SW480 (cell line): ENCODE results near the gene RASGRF2.

Experiments
- DNase-seq: peaks from one replicate; pipeline ENCODE4 v3.0.0-alpha.2; 2016; ENCODE audit warnings: low spot score

Gene RASGRF2

DNA sequence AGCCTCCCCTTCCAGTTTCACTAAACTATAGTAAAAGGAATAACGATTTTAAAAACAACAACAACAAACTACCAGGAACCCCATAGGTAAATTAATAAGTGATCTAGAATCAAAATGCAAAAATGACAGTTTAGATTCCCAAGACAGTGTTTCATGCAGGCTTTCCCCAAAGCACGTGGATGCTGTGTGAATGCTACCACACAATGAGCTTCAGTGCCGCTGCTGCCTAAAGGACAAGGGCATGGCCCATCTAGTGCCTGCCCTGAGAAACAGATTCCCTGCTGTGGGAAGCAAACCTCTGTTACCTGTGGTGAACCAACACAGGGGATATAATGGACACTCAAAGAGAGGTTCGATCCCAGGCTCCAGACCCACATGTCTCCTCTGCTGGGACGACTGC, 249.2 kb downstream of the RASGRF2 start:
- DNase-seq: no peak

DNA sequence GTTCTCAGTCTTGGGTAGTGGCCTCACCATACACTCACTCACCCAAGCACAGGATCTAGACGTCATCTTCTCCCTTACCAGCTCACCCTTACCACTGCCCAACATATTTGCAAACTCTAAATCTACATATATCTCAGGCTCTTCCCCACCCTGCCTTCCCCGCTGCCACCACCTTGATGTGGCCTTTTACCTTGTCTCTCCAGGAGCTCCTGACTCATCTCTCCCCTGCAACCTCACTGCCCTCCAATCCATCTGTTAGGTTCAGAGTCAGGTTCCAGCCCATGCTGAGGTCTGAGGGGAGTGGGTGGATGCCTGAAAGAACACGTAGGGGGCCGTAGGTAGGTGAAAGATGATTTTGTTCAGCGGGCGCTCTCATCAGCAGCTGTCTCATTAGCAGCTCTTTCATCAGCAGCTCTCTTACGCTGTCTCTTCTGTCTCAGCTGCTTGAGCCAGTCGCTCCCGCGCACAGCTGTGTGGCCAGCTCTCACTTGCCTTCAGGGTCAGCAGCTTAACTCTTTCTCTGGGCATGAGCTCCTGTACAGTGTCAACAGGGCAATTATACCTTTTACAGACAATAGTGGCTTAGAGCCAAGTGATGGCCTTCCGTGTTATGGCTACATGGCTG, 249.8 kb downstream of the RASGRF2 start:
- DNase-seq: no peak

DNA sequence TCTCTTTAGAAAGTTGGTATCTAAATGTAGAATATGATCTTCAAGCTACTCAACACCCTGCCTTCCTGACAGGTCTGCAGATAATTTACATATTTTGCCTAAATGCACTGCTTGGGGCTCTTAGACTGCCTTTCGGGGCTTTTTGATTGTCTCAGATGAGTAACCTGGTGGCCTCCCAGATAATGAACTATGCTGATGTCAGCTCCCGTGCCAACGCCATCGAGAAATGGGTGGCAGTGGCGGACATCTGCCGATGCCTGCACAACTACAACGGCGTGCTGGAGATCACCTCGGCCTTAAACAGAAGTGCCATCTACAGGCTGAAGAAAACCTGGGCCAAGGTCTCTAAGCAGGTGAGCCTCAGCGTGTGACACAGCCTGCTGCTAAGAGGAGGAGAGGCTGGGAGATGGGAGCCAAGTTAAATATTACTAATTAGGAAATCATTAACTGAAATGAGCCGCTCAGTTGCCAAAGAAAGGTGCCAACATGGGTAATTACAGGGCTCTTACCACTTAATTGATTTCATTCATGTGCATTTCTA, 252.1 kb downstream of the RASGRF2 start:
- DNase-seq: peak; percentile 63

DNA sequence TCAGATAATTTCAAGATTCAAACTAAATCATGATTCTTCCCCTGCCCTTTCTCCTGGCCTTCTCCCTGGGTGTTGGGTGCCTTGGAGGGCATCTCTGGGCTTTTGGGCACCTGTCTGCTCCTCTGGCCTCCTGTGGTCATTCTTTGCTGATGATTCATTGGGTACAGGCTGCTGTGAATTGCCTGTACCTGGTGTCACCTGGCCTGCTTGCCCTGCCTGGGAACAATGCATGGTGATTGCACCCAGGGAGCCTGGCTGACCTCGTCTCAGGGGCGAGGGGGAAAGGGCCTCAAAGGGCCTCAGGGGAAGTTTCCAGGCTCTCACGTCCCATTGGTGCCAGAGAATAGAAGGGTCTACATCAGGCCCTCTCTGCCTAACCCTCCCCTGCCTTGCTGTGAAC, 252.9 kb downstream of the RASGRF2 start:
- peak; percentile 58 for DNase-seq

DNA sequence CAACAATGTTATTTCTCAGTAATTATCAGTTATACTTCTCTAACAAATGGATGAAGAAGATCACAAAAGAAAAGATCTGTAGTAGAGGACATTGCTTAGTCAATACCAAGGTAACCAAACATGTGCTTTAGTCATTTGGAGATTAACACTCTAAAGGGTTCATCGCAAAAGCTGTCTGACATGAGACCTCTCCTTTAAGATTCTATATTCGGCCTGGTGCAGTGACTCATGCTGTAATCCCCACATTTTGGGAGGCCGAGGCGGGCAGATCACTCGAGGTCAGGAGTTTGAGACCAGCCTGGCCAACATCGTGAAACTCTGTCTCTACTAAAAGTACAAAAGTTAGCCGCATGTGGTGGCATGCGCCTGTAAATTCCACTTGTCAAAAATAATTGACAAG, 254.7 kb downstream of the RASGRF2 start:
- DNase-seq: no peak

DNA sequence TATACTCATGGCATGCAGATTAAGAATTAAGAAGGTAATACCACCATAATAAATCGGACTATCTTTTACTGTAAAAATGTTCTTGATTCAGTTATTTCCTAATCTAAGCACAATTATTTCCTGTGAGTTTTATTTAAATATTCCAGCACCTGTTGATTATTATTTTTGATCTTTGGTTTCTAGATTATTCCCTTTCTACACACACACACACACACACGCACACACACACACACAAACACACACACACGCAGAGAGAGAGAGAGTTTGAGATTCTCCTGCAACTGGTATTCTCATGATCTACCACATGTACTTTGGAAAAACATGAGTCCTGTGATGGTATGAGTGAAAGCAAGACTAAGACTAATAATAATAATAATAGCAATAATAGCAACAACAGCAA, 256.0 kb downstream of the RASGRF2 start:
- no peak for DNase-seq

DNA sequence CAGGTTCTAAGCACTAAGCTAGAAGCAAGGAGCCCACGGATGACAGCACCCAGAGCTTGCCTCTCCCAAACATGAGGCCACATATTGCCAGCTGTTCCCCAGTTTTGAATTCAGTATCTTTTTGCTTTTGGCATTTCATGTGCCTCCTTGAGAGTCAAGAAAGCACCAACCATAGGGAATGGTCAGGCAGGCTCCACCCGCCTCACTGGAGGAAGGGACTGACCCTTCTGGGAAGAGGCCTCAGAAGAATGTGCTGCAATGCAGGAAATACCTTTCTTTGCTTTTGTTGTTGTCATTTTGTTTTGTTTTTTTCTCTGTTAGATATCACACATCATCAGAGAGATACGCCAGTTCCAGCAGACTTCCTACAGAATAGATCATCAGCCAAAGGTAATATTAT, 259.2 kb downstream of the RASGRF2 start:
- no peak for DNase-seq

DNA sequence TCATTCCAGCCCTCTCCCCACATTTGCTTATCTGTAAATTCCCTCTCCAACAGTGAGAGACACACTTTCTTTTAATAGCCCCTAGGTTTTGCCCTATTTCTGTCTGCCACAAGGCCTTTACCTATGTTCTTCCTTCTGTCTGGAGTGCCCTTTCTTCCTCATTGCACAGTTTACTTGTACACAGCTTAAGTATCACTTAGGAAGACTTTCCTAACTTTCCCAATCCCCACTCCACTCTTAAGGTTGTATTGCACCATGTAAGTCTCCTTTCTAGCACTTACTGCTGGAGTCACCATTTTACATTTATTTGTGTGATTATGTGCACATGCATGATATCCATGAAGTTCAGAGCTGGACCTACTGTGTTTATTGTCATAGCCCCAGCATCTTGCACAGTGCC, 262.1 kb downstream of the RASGRF2 start:
- no peak for DNase-seq

DNA sequence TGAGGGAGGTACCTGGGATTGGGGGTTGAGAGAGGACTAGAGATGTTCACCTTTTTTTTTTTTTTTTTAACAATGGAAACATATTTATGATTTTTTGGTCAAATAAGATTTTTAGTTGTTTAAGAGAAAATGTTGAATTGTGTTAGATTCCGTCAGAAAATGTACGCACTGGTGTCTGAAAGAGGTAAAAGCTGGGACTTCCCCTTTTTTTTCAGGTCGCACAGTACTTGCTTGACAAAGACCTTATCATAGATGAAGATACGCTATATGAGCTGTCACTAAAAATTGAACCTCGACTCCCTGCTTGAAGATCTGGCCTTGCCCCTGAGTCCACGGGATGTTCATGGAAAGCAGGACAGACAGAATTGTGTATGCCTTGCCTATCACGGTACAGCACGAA, 265.3 kb downstream of the RASGRF2 start:
- DNase-seq: no peak

DNA sequence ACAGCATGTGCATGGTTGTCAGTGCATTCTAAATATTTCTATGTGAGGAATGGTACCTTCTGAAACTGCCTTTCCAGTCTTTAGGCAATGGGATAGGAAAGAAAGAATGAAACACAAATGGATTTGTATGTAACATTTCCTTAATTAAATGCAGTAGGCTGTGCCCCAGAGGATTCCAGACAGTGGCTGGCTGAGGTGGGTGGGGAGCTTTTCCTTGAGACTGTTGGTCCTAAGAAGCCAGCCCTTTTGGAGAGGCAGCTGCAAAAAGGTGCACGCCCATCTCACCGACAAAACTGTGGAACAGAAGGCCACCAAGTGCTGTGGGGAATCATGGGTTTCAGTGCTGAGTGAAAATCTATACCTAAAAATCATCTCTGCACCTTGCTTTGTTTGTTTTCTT, 266.1 kb downstream of the RASGRF2 start:
- no peak for DNase-seq

DNA sequence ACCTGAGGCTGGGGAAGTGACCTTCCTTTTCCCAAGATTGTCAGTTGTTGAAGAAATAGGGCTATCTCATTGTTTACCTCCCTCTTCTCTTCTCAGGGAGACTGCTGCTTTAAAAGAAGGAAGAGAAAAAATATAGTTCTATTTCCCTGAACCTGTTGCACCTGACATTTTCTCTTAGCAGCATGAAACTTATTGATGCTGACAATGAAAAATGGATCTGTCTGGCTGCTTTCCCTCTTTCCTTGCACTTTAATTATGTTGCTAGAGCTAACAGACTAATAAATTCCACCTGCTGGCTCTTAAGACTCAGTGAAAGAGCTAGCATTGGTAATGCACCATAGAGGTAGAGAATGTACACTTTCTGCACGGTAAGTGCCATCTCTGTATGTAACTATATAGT, 266.8 kb downstream of the RASGRF2 start:
- DNase-seq: no peak

DNA sequence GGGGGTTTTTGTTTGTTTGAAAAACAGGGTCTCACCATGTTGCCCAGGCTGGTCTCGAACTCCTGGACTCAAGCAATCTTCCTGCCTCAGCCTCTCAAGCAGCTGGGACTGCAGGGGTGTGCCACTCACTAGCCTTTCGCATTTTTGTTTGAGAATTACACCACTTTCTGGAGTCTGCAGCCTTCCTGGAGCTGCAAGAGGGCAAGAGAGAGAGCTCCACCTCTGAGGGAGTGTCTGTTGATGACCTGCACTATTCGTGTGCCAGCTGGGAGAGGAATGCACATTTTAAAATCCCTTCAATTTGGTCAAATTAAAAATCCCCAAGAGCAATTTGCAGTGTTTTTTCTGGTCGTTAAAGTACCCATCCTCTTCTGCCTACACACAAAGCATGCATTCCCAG, 267.9 kb downstream of the RASGRF2 start:
- DNase-seq: no peak

DNA sequence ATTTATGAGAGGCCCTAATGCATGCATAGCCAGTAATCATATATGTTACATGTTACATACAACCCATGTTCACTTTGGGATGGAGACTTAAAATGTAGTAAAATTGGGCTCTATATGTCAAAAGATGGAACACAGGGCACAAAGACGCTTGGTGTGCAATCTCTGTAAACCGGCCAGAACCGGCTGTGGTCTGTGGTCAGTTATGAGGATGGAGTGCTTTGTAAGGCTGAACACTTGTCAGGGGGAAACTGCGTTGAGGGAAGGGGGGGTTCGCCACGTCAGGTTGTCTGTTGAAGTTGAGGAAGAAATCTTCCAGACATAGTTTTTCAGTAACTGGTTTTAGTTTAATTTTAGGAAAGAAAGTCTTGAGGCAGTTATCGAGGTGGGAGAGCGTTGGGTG, 270.3 kb downstream of the RASGRF2 start:
- no peak for DNase-seq

DNA sequence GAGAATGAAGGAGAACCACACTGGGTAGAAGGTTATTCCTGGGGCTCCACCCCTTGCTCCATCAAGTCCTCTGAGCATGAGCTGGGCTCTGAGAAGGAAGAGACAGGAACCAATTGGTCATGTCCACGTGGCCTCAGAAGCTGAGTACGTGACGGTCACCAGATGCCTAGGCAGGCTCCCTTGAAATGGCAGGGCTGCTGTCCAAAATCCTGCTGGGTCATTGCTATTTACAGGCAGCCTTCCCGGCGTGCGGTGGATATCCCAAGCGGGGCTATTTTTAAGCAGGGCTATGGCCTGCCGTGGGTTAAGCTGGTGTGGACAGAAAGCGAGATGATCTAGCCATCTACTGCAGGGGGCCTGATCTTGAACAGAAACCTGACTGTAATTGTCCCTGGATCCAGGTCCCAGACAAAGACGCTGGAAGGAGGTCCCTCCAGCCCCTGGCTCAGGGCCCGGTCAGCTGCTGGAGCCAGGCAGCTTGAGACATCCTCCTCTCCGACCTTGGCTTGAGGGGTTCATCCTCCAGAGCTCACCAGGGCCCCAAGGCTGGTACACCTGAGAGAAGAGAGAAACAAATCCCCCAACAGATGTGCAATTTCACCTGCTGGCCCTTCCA, 272.4 kb downstream of the RASGRF2 start:
- DNase-seq: no peak

DNA sequence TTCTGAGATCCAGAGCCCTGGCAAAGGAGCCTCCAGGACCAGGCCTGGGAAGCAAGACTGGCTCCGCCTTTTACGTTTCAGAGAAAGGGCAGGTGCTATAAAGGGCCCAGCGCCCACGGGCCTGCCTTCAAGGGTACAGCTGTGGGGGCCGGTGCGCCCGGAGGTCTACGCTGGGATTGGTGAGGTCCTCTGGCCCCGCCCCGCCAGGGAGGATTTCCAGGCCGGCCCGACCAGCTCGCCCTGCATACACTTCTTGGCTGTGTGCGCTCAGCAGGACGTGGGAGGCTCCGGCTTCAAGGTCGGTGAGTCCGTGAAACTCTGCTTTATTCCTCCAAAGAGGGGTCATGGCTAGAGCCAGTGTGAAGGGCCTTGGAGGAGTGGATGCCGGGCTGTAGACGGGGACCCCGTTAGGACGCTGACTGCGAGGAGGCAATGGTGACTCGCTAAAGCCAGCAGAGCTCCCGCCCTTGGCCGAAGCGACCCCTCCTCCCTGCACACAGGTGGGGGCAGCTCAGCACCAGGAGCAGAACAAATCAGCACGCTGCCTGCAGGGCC, 273.0 kb downstream of the RASGRF2 start, which contains the start of gene CKMT2:
Gene CKMT2 (plus strand): TSS at position 243 of the 555 bp plus-strand sequence. CDS start 17,811 bp downstream, outside the sequence.
- peak; percentile 58 for DNase-seq

DNA sequence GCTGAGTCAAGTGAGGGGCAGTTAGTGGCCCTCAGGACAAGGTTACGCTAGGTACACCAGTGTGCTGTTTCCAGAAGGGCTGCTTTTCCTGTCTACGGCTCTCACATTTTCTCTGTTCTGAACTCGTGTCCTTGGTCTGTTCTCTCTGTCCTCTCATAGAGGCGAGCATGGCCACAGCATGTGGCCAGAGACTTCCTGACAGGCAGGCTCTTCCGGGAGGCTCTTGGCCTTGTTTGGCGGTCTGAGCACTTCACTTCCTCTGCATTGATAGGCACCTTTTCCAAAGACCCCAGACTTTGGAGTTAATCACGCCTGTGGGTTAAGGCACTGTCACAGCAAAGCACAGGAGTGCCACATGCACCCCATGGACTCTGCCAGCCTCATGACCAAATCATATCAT, 274.1 kb downstream of the RASGRF2 start:
- no peak for DNase-seq

DNA sequence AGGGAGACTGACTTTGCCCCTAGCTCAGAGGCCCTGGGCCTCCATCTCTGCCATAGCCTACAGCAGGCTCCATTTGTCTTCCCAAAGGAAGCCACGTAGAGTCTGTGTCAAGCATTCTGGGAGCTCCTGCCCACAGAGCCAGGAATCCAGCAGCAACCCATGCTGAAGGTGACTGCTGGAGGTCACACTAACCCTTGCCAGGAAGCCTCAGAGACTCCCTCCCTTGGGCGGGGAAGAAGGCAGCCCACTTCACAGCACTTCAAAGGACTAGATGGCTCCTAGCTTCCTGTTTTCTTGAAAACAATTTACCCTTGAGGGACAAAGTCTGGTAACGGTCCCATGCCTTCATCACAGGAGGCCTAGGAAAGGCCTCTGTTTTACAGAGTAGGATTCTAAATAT, 274.6 kb downstream of the RASGRF2 start:
- peak; percentile 46 for DNase-seq

DNA sequence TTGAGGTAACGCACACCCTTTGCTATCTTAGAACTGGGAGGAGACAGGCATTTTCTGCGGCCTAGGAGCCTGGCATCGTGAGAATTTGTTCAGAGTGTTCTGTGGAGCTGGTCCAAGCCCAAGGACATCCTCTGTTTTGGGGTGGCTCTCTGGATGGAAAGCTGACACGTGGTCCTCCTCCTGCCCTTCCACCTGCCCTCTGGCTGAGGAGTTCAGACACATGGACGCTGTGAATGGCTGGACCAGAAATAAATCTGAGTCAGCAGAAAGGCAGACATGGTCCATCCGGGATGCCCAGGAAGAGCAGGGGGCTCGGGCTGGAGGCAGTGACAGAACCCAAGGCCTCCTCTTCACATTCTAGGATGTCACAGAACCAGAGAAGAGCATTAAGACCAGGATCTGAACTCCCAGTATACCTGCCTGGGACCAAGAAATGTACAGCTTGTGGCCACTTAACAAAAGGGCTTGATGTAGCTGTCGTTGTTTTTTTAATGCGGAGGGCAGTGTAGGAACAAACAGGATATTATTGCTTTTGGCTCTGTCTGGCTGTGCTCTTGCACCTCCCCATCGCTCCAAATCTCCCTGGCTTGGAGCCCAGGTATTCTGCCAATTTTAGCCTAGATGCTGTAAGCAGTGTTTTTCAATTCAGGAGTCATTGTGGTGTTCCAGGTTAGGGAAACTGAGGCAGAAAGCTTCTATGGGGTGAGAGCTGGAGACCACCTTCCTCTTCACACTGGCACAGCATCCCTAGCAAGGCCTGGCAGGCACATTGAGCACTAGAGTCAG, 275.3 kb downstream of the RASGRF2 start:
- DNase-seq: no peak

DNA sequence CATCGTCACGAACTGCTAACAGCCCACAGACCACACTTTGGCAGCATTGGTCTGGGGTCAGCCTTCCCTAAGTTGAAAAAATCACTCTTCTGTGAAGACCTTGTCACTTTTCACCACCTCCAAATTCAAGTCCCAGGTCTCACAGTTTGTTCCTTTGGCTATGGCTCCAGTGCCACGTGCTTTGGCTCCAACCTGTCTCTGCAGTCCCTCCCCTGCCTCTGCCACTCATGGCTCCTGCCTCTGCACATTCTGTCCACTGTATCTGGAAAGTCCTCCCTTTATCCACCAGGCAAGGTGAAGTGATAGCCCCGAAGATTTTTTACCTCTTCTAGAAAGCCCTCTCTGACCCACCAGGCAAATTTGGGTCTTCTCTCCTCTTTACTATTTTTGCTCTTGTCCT, 278.3 kb downstream of the RASGRF2 start:
- DNase-seq: no peak

DNA sequence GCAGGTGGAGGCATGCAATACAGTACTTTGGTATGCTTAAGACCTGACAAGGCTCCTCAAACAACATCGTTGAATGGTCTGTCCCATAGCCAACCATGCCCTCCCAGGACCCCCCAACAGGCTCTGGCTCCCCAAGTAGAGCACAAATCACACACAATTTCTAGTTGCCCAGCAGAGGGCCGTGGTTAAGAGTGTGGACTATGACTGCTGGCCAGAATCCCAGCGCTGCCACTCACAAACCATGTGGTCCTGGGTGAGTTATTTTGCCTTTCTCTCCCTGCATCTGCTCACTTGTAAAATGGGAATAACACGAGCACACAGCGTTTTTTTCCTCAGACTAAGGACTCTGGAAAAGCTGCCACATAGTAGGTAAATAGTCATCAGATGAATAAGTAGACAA, 279.4 kb downstream of the RASGRF2 start:
- no peak for DNase-seq

DNA sequence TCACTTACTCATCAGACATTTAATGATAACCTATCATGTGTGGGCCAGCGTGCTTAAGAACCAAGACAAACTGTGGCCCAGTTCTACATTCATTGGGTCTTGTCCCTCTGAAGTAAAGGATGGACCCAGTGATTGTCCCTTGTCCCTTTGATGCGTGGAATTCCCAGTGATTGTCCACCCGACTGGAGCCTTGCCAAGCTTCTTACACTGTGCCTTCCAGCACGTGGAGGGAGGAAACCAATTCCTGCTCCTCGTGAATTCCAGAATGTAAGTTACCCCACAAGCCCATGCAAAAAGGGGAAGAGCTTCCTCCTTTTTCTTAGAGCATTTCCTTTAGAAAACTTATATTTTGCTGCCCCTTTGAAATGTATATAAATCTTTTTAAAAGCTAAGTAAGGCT, 280.8 kb downstream of the RASGRF2 start:
- no peak for DNase-seq

DNA sequence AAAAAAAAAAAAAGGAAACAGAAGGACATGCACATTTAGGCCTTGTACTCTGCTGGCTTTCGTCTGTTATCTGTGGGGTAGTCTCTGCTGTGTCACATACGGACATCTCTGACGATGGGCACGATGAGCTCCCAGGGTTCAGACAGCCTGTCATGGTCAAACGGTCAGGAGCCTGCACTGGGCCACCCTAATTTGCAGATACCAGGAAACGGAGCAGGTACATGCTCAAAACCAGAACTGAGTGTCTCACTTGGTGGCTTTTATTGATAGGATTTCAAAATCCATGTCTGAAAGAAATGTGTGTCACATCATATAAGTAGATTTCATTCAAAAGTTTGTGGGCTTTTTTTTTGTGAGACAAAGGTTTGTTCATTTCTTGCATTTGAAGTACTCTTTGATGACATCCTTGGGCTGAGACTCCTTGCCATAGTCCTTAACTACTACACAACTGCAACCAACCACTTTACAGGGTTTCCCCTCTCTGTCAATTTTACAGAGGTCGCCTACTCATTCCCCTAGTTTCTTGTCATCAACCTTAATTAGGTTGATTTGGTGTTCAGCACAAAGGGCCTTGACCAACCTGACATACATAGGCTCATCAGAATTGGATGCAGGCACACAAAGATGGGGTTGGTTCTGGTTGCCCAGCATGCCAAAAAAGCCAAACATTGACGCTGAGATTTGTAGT, 281.9 kb downstream of the RASGRF2 start:
- DNase-seq: no peak
